Stomach (tissue), 4 donors: ENCODE measurements around the gene MMP20.

Source experiments
- CTCF ChIP-seq, 7 experiments: fragments of 450-650 bp in 4 of 7; fragments of 200-600 bp in 3 of 7; sonication (generic) in 3 of 7; IDR thresholded peaks; one replicate each; pipeline ENCODE4 v1.5.1; 2016 to 2019; ENCODE audit warnings: antibody characterized with exemption in 7 of 7, control low read depth in 2 of 7, mild to moderate bottlenecking in 1 of 7
- POLR2A ChIP-seq, 4 donors: fragments of 450-650 bp; IDR thresholded peaks; one replicate each; pipeline ENCODE4 v1.6.1; 2016; ENCODE audit warnings: antibody characterized with exemption in 4 of 4, control low read depth in 2 of 4, mild to moderate bottlenecking in 1 of 4, moderate library complexity in 1 of 4
- POLR2AphosphoS5 ChIP-seq, 3 donors: sonication (generic); formaldehyde crosslinking; IDR thresholded peaks; one replicate each; pipeline ENCODE4 v1.6.1; 2016; ENCODE audit warnings: antibody characterized with exemption in 3 of 3

- TF ChIP-seq CTCF (IDR thresholded peaks at IDR 0.05) (no peak), POLR2A (IDR thresholded peaks at IDR 0.05) (no peak), POLR2AphosphoS5 (IDR thresholded peaks at IDR 0.05) (no peak)
These were observed 65.3 kb downstream of the MMP20 start for GRCh38 chr11:102559839-102560238.
